HG03354 (cell line): ENCODE results near the gene GNG7.
"Not testable (repeated sequence)": the region's sequence is repeated elsewhere in the genome, so short reads cannot be mapped to it uniquely, and the experiment has no call there.

Source experiments
- ATAC-seq: cut with Tn5 transposase; IDR thresholded peaks from one replicate; pipeline ENCODE4 v1.9.1; 2021; ENCODE audit warnings: mild to moderate bottlenecking; ENCODE audit not compliant: unreplicated experiment, poor library complexity, severe bottlenecking

GNG7 gene

DNA sequence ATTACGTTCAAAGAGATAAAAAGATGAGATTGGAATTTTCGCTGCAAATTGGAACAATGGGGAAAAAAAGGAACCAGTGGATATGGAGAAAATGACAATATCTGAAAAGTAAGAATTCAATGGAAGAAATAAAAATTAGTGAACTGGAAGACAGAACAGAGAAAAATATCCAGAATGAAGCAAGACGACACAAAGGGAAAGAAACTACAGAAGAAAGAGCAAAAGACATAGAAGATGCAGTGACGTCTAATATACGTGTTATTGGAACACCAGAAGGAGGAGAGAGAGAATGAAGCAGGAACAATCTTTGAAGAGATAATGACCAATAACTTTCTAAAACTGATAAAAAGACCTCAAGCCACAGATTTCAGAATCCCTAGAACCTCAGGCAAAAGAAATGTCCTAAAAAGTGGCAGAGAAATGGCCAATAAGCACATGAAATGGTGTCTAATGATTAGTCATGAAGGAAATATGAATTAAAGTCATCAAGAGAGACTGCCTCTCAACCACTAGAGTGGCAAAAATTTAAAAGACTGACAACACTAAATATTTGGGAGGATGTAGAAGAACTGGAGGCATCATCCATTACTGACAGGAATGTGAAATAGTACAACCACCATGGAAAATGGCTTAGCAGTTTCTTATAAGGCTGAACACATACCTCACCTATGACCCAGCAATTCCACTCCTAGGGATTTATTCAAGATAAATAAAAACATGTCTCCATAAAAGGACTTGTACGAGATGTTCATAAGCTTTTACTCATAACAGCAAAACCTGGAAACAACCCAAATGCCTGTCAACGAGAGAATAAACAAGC is 170.0 kb downstream of the GNG7 start:
- ATAC-seq: no peak

DNA sequence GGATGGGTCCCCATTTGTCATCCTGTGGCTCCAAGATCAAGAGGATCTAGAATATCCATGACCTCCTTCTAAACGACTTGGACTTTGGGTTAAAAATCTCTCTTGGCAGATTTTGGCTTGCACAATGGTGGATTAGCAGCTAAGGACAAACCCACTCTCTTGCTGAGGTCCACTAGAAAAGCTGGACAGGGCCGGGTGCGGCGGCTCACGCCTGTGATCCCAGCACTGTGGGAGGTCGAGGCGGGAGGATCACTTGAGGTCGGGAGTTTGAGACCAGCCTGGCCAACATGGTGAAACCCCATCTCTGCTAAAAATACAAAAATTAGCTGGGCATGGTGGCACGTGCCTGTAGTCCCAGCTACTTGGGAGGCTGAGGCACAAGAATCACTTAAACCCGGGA is 172.6 kb downstream of the GNG7 start:
- ATAC-seq: not testable (repeated sequence)

DNA sequence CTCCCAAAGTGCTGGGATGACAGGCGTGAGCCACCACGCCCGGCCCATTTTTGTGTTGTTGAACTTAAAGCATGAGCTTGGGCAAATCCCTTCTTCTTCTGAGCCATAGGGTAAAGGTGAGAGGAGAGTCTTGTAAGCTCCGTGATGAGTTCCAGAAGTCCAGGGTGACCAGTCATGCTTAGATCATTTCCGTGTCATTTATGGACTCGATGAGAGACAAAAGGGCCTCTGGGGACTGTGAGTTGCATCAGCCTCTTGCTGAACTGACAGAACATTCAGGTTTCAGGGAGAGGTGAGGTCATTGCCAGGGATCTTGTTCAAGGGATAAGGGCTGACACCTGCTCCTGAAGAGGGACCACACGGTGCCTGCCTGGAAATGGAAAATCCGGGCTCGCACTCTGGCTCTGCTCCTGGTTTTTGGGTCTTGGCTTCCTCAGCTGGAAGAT is 173.0 kb downstream of the GNG7 start:
- no peak for ATAC-seq

DNA sequence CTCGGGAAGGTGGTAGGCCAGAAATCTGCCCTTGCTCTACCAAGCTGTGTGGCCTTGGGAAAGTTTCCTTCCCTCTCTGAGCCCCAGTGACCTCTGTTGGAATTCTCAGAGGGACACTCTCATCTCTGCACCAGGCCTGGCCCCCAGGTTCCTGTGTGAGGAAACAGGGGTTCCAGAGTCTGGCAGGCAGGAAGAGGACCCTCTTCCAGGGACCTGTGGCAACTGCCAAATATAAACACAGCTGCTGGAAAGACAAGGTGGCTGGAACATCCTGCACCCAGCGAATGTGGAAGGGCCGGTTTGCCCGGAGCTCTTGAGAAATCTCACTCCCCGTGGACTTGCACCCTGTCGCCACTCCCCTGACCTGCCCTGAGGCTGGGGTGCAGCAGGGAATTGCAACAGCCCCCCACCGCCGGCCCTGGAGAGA is 173.8 kb downstream of the GNG7 start:
- ATAC-seq: no peak

DNA sequence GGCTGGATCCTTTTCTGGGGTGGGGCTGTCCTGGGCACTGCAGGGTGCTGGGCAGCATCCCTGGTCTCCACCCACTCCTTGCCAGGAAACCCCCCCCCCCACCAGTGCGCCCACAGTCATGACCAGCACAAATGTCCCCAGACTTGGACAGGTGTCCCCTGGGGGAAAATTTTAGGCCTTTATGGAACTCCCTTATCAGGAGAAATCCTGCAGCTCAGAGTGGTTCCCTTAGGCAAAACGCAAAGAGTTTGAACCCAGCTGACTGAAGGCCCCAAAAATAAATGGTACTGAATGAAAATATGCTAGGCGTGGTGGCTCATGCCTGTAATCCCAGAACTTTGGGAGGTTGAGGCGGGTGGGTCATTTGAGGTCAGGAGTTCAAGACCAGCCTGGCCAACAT is 174.8 kb downstream of the GNG7 start:
- ATAC-seq: no peak

DNA sequence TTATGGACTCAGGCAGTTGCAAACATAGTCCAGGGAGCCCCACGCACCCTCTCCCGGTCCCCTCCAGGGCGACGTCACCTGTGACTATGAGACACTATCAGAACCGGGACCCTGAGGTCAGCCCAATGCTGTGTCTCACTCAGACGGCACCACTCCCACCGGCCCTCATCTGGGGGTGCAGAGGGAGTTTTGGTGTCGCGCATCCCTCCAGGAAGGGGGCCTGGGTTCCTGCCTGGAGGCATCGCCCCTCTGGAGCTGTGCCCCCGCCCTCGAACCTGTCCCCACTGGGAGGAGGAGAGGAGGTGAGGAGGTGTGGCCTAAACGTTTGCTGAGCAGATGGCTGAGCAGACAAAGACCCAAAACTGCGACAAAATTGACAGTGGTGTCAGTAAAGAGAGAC is 175.3 kb downstream of the GNG7 start:
- no peak for ATAC-seq

DNA sequence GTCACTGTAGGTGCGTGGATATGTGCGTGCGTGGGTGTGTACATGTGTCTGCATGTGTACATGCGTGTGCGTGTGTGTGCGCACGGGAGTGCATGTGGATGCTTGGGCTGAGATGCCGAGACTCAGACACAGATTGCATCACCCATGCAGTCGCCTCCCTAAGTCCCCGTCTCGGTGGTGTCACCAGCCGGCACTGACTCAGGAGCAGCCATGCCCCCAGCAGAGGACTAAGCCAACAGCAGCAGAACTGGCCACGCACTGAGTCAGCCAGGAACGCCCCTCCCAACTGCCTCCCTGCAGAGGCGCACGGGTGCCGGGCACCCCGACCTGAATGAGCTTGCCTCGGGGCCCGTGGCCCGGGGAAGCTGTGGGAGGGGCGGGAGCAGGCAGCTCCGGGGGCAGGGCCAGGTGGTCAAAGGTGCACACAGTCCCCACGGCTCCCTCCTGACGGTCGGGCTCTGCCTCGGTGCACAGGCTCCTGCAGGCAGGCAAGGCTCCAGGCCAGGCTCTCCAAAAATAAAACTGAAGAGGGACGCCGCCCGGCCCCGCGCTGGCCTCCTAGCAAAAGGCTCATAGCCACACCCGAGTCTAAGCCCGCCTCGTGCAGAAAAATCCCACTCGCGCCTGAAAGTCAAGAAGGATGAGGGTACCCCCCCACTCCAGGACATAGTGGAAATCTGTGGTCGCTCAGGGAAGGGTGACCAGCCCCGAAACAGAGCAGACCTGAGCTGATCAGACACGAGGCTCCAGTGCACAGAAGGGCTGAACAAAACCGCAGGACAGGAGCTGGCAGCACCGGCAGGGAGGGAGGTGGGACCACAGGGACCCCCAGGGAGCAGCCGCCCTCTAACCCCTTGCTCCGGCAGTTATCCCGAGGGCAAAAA is 177.4 kb downstream of the GNG7 start:
- ATAC-seq: no peak

DNA sequence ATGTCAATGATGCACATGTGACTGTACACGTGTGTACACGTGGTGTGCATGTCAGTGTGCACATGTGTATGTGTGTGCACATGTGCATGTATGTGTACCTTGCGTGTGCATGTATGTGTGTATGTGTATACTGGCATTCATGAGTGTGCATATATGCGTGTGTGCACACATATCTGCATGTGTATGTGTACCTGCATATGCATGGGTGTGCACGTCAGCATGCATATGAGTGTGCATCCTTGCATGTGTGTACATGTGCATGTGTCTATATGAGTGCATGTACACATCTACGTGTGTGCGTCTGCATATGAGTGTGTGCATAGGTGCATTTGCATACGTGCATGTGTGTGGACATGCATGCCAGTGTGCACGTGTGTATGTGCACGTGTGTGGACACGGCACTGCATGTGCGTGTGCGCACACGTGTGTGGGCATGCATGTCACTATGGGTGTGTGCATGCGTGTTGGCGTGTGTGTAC is 178.1 kb downstream of the GNG7 start:
- no peak for ATAC-seq

DNA sequence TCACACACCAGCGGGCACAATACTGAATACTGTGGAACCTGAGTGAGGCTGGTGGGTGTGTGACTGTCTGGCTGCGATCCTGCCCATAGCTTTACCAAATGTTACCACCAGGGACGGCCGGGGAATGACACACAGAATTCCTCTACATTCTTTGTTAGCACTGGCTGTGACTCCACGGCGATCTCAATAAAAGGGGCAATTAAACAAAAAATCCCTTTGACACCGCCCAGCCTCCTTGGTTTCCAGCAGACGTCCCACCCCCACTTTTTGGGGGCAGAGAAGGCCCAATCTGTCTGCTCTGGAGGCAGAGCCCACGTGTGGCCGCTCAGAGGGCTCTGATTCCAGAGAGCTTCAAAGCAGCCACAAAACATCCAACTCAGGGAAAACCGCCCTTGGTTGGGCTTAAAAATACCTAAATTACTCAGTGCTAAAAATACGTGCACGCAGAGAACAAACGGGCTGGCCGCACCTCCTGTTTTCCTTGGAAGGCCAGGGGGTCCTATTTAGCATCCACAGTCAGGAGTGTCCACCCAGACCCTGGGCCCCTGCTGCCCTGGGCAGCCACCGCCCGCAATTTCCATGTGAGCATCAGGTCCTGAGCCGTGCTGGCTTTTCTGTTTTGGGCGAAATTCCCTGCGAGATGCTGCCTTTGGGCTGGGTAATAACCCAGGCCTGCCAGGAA is 178.7 kb downstream of the GNG7 start:
- no peak for ATAC-seq

DNA sequence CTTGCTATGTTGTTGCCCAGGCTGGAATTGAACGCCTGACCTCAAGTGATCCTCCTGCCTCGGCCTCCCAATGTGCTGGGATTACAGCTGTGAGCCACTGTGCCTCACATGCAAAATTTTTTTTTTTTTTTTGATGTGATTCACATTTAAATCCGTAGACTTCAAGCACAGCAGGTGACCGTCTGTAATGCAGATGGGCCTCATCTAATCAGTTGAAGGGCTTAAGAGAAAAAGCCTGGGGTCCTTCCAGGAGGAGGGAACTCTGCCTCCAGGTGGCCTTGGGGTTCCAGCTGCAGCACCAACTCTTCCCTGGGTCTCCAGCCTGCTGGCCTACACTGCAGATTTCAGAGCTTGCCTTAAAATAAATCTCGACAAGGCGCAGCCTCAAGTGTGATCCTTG is 183.0 kb downstream of the GNG7 start:
- ATAC-seq: no peak

DNA sequence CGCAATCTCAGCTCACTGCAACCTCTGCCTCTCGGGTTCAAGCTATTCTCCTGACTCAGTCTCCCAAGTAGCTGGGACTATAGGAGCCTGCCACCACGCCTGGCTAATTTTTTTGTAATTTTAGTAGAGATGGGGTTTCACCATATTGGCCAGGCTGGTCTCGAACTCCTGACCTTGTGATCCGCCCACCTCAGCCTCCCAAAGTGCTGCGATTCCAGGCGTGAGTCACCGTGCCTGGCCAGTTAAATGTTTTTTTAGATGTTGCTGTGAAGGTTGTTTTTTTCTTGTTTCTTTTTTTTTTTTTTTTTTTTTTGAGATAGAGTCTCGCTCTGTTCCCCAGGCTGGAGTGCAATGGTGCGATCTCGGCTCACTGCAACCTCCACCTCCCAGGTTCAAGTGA is 183.6 kb downstream of the GNG7 start:
- ATAC-seq: not testable (repeated sequence)

DNA sequence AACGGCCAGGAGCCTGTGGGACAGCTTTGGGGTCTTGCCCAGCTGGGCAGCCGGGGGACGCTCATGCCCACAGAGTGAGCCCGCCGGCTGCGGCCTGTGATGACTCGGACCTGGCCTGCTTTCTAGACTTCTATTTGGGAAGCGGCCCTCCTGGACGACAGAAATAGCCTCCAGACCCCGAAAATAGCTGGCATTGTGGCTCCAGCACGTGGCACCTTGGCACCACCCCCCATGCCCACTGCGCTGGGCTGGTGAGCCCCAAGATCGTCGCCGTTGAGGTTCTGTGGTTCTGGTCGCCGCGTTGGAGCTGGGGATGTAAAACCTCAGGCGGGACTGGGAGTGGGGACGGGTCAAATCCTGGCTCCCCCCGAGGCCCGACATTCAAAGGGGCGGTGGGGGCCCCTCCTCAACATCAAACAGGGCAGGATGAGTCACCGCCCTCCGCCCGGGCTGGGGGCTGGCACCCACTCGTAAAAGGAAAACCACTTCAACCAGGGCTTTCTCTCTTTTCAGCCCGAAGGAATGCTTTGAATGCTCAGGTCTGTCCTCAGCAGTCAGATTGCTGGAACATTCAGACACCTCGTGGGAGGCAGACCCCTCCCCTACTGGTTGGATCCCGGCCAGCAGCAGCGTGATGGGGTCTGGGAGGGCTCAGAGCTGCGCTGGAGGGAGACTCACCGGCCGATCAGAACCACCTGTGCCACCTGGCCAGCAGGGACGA is 184.5 kb downstream of the GNG7 start:
- ATAC-seq: no peak

DNA sequence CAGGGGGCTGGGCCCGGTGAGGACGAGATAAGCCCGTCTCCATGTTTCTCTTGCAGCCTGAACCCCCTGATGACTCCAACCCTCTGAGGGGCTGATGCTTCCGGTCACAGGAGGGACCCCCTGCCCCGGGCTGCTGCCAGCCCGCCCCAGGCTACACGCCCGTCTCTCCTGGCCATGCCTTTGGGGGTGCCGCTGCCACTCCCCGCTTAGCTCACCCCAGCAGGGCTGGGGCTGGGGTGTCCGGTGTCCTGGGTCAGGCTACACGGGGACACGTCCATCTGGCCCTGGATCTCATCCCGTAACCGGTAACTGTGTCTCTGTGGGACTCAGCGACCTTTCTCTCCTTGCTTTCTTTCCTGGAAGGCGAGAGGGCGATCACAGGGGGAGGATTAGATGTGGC is 185.8 kb downstream of the GNG7 start:
- no peak for ATAC-seq

DNA sequence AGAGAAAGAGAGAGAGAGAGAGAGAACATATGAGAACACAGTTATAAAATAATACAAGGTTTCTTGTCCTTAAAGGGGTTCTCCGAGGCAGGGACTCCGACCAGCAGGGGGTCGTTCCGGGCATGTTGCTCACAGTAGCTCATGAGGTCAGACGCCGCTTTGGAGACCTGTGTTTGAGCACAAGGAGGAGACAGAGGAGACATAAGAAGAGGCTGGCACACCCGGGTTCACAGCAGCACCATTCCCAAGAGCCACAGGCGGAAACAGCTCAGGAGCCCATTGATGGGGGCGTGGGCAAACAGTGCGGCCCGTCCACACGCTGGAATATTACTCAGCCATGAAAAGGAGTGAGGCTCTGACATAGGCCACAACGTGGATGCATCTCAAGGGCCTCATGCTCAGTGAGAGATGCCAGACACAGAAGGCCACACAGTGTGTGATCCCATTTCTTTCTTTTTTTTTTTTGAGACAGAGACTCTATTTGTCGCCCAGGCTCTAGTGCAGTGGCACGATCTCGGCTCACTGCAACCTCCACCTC is 187.4 kb downstream of the GNG7 start:
- no peak for ATAC-seq

DNA sequence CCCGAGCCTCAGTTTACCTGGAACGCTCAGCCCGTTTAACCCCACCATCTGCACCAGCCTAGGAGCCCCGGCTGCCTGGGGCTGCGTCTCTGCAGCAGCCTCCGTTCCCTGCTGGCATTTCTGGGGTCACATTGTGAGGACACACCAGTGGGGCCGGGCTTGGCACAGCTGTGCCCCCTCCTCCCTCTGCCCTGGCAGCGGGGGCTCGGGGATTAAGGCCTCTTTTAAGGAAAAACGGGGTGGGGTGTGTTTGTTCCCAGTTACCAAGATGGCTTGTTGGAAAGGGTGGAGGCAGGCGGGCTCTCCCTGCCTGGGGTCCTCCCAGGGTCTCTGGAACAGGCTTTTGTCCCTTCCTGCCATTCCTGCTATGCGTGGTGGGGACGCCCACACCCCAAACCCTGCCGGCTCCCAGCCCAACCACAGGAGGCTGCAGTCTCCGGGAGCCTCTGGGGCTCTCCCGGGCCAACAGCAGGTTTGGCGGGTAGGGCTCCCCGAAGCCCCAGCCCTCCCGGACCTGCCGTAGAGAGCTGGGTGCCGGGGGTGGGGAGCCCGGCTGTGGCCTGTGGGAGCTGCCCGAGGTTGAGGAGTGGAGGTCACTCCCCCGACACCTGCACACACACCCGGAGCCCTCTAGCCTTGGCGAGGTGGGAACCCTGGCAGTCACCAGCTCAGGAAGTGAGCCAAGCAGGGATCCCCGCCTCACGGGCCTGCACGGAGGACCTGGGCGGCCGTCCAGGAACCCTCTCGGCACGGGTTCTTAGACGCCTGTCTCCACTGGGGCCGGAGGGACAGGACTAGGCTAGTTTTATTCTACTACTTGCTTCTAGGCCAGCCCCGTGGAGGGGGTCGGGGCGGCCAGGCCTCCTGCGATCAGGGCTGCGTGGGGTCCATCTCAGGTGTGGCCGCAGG is 189.7 kb downstream of the GNG7 start:
- no peak for ATAC-seq

DNA sequence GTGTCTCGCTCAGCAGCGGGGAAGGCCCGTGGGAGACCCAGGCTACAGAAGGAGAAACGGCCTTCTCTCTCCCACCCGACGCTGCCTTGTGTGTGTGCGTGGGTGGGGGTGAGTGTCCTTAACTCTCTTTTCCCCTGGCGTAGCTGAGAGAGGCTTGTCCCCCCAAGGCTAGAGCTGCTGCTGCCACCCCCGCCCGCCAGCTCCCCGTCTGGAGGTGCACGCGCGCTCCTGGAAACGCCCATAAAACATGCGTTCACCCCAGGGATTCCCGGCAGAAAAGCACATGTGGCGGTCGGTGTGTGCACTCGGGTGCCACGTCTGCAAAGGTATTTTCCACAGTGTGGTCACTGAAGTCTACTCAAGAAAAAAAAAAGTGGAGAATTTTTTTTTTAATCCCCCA is 190.5 kb downstream of the GNG7 start:
- no peak for ATAC-seq

DNA sequence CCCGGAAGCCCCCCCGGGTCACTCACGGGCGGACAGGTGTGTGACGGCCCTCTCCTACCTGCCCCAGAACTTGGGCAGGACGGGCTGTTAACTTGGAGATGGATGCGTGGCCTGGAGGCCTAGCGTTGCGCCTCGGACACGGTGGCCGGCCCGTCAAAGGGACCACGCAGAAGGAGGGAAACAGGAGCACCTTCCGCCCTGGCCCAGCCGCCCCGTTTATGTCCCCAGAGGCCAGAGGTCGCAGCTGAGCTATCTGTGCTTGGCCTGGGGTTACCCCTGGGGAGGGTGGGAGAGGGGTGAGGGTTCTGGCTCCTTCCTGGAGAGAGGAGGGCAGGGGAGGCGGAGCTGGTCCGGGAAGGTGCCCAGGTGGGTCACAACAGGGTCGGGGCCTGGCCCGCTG is 190.9 kb downstream of the GNG7 start:
- no peak for ATAC-seq

DNA sequence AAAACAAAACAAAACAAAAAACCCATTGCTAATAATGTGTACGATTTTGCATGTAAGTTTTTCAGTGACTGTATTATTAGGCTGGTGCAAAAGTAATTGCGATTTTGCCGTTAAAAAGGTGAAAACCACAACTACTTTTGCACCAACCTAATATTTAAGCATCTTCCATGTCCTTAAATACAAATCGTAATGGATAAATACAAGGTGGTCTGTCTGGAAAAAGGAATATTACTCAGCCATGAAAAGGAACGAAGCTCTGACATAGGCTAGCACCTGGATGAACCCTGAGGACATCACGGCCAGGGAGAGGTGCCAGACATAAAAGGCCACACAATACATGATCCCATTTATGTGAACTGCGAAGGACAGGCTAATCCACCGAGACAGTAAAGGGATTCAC is 193.4 kb downstream of the GNG7 start:
- no peak for ATAC-seq
